Measurements from ENCODE around the gene ADIPOR2. TPM values are rescaled to one million over a fixed set of nuclear protein-coding genes. Genes with fewer than 3 reads are reported as not detected.

The ADIPOR2 gene
- 36.2 and 46.7 TPM in 2 replicates for total RNA-seq (2014; rRNA removed; shearing (Covaris generic))

- in situ Hi-C loops (cut with HindIII; ENCODE audit: low sequenced_read_pairs): no loop called here
- peak; percentile 94 for DNase-seq (ENCODE audit: low spot score)
Measured at GRCh38 chr12:1690578-1691122, at the start of gene ADIPOR2. Gene ADIPOR2, plus strand, starts transcription at chr12:1691070. Its CDS starts 63,274 bp downstream, at chr12:1754344.

- in situ Hi-C loops (cut with HindIII; ENCODE audit: low sequenced_read_pairs): loop anchor here (25.0 kb wide), 1 partner anchor 145 kb away; no protein-coding TSS in a partner anchor
- no peak for DNase-seq (ENCODE audit: low spot score)
Measured at GRCh38 chr12:1642513-1642912, 48.4 kb upstream of the ADIPOR2 start.

- DNase-seq (ENCODE audit: low spot score): no peak
- in situ Hi-C loops (cut with HindIII; ENCODE audit: low sequenced_read_pairs): loop anchor here (25.0 kb wide), 1 partner anchor 144 kb away; no protein-coding TSS in a partner anchor
Measured at GRCh38 chr12:1643043-1643442, 47.8 kb upstream of the ADIPOR2 start.

- DNase-seq (ENCODE audit: low spot score): peak; percentile 33
- in situ Hi-C loops (cut with HindIII; ENCODE audit: low sequenced_read_pairs): loop anchor here (25.0 kb wide), 1 partner anchor 143 kb away; no protein-coding TSS in a partner anchor
Measured at GRCh38 chr12:1643905-1644533, 46.9 kb upstream of the ADIPOR2 start.

- peak; percentile 97 for DNase-seq (ENCODE audit: low spot score)
Measured at GRCh38 chr12:1644534-1645438, 46.1 kb upstream of the ADIPOR2 start.

GRCh38 chr12:1645819-1646218 is 45.1 kb upstream of the ADIPOR2 start:
- in situ Hi-C loops (cut with HindIII; ENCODE audit: low sequenced_read_pairs): loop anchor here (25.0 kb wide), 1 partner anchor 141 kb away; no protein-coding TSS in a partner anchor
- DNase-seq (ENCODE audit: low spot score): no peak

More at GRCh38 chr12:1644534-1645438, 46.1 kb upstream of the ADIPOR2 start:
- in situ Hi-C loops (cut with HindIII; ENCODE audit: low sequenced_read_pairs): loop anchor here (25.0 kb wide), 1 partner anchor 143 kb away; no protein-coding TSS in a partner anchor

GRCh38 chr12:1646569-1647284 is 44.1 kb upstream of the ADIPOR2 start:
- in situ Hi-C loops (cut with HindIII; ENCODE audit: low sequenced_read_pairs): loop anchor here (25.0 kb wide), 1 partner anchor 141 kb away; no protein-coding TSS in a partner anchor
- DNase-seq (ENCODE audit: low spot score): no peak

- in situ Hi-C loops (cut with HindIII; ENCODE audit: low sequenced_read_pairs): loop anchor here (25.0 kb wide), 1 partner anchor 140 kb away; no protein-coding TSS in a partner anchor
- DNase-seq (ENCODE audit: low spot score): no peak
Measured at GRCh38 chr12:1647285-1647669, 43.6 kb upstream of the ADIPOR2 start.

- in situ Hi-C loops (cut with HindIII; ENCODE audit: low sequenced_read_pairs): no loop called here
- no peak for DNase-seq (ENCODE audit: low spot score)
Measured at GRCh38 chr12:1650260-1650977, 40.5 kb upstream of the ADIPOR2 start.

- in situ Hi-C loops (cut with HindIII; ENCODE audit: low sequenced_read_pairs): no loop called here
- no peak for DNase-seq (ENCODE audit: low spot score)
Measured at GRCh38 chr12:1650978-1651361, 39.9 kb upstream of the ADIPOR2 start.

- in situ Hi-C loops (cut with HindIII; ENCODE audit: low sequenced_read_pairs): no loop called here
- DNase-seq (ENCODE audit: low spot score): no peak
Measured at GRCh38 chr12:1651946-1652345, 38.9 kb upstream of the ADIPOR2 start.

GRCh38 chr12:1655225-1655788 is 35.6 kb upstream of the ADIPOR2 start:
- in situ Hi-C loops (cut with HindIII; ENCODE audit: low sequenced_read_pairs): no loop called here
- DNase-seq (ENCODE audit: low spot score): no peak

GRCh38 chr12:1656902-1657301 is 34.0 kb upstream of the ADIPOR2 start:
- in situ Hi-C loops (cut with HindIII; ENCODE audit: low sequenced_read_pairs): no loop called here
- DNase-seq (ENCODE audit: low spot score): no peak

GRCh38 chr12:1657688-1658087 is 33.2 kb upstream of the ADIPOR2 start:
- in situ Hi-C loops (cut with HindIII; ENCODE audit: low sequenced_read_pairs): no loop called here
- no peak for DNase-seq (ENCODE audit: low spot score)

- no peak for DNase-seq (ENCODE audit: low spot score)
Measured at GRCh38 chr12:1660304-1661187, 30.3 kb upstream of the ADIPOR2 start.

GRCh38 chr12:1661553-1662335 is 29.1 kb upstream of the ADIPOR2 start:
- in situ Hi-C loops (cut with HindIII; ENCODE audit: low sequenced_read_pairs): no loop called here
- DNase-seq (ENCODE audit: low spot score): peak; percentile 58

More at GRCh38 chr12:1660304-1661187, 30.3 kb upstream of the ADIPOR2 start:
- in situ Hi-C loops (cut with HindIII; ENCODE audit: low sequenced_read_pairs): no loop called here
